Measurements from ENCODE around the gene SLC23A2. TPM values are rescaled to one million over a fixed set of nuclear protein-coding genes. Genes with fewer than 3 reads are reported as not detected.
"Not testable (repeated sequence)": the region's sequence is repeated elsewhere in the genome, so short reads cannot be mapped to it uniquely, and the experiment has no call there.

The SLC23A2 gene
- total RNA-seq, 1 donor from 2014 or later = 20.4 TPM

DNA sequence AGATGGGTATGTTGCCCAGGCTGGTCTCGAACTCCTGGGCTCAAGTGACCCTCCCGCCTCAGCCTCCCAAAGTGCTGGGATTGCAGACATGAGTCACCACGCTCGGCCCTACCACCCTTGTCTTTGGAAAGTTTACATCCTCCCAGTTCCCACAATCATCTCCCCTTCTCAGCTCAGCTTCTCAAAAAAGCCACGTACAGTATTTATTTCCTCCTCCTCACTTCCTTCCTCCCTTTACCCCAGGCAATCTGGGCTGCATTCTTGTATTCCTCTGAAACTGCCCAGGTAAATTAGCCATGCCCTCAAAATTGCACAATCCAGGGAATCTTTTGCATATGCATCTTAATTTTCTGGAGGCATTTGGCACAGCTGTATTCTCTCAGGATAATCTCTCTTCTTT is 7.4 kb upstream of the SLC23A2 start:
- intact Hi-C loops (cut with micrococcal nuclease) = no loop called here

- intact Hi-C loops (cut with micrococcal nuclease) = no loop called here
Measured at GRCh38 chr20:5005326-5005725, 4.0 kb upstream of the SLC23A2 start.

DNA sequence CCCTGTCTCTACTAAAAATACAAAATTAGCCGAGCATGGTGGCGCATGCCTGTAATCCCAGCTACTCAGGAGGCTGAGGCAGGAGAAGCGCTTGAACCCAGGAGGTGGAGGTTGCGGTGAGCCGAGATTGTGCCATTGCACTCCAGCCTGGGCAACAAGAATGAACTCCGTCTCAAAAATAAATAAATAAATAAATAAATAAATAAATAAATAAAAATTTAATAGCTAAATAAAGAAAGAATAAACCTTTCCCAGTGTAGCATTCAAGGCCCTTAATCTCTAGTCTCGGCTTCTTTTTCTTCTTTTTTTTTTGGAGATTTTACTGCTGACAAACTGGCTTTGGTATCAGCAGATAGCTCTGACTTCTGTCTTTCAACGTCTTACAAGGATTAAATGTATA is 3.5 kb upstream of the SLC23A2 start:
- intact Hi-C loops (cut with micrococcal nuclease) = not testable (repeated sequence)

GRCh38 chr20:5003626-5004025 is 2.3 kb upstream of the SLC23A2 start:
- intact Hi-C loops (cut with micrococcal nuclease) = no loop called here

DNA sequence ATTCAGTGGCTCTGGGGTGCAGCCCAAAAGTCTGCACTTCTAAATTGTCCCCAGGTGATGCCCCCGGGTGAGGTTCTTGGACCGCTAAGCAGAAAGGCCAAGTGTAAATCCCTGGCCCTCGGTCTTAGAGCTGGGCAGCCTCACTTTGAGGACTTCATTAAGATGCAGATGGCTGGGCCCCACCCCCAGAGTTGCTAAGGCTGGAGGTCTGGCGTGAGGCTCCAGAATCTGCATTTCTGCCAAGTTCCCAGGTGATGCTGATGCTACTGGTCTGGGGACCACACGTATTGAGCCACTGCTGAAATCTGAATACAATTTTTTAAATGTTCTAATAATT is 735 bp upstream of the SLC23A2 start:
- intact Hi-C loops (cut with micrococcal nuclease) = no loop called here

GRCh38 chr20:5000263-5001173 is 792 bp downstream of the SLC23A2 start:
- intact Hi-C loops (cut with micrococcal nuclease) = loop anchor here (1.0 to 2.0 kb wide), 5 partner anchors 27 to 100 kb away; no protein-coding TSS in a partner anchor

DNA sequence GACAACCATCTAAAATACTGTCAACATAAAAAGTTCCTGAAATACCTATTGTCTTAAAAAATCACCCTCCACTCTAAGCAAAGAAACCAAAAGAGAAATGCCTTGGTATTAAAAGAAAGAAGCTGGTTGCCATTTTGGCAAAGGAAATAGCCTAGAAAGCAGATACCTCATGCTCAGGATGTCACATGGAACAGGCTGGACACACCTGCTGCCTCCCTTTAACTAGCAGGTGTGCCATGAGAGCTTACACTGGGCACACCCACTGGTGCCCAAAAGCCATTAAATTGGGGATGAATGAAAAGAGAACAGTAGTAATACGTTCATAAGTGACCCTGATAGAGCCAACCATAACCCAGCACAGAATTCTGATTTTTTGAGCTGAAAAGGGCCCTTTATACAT is 1.5 kb downstream of the SLC23A2 start:
- intact Hi-C loops (cut with micrococcal nuclease) = loop anchor here (1.0 to 2.0 kb wide), 4 partner anchors 26 to 101 kb away; no protein-coding TSS in a partner anchor

GRCh38 chr20:4998160-4998651 is 3.1 kb downstream of the SLC23A2 start:
- intact Hi-C loops (cut with micrococcal nuclease) = no loop called here

DNA sequence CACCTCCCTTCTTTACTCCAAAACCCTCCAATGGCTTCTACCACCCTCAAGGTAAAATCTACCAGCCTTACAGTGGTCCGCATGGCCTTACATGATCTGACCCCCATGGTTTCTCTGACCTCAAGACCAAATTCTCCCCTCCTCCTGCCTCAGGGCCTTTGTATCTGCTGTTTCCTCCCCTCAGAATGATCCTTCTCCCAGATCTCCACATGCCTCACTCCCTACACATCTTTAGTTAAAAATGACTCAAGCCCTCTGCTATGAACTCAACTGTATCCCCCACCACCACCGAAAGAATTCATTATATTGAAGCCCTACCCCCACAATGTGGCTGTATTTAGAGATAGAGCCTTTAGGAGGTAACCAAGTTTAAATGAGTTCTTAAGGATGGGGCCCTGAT is 4.1 kb downstream of the SLC23A2 start:
- intact Hi-C loops (cut with micrococcal nuclease) = no loop called here

DNA sequence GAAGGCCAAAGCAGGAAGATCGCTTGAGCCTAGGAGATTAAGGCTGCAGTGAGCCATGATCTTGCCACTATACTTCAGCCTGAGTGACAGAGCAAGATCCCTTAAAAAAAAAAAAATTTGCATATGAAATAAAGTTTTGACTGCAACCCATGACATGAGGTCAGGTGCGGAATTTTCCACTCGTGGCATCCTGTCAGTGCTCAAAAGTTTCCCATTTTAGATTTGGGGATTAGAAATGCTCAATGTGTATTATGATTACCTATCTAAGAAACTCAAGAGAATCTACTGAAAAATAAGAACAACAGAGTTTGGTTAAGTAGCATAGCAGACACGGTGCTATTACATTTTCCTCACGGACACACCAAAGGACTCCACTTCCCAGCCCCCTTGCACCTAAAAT is 11.7 kb downstream of the SLC23A2 start:
- intact Hi-C loops (cut with micrococcal nuclease) = no loop called here

GRCh38 chr20:4987130-4987529 is 14.2 kb downstream of the SLC23A2 start:
- intact Hi-C loops (cut with micrococcal nuclease) = no loop called here

- intact Hi-C loops (cut with micrococcal nuclease) = no loop called here
Measured at GRCh38 chr20:4985658-4986057, 15.7 kb downstream of the SLC23A2 start.

GRCh38 chr20:4982281-4982680 is 19.0 kb downstream of the SLC23A2 start:
- intact Hi-C loops (cut with micrococcal nuclease) = no loop called here

- intact Hi-C loops (cut with micrococcal nuclease) = loop anchor here (5.0 kb wide), 1 partner anchor 542 kb away; no protein-coding TSS in a partner anchor
Measured at GRCh38 chr20:4979841-4980410, 21.4 kb downstream of the SLC23A2 start.

- intact Hi-C loops (cut with micrococcal nuclease) = loop anchor here (5.0 kb wide), 1 partner anchor 544 kb away; no protein-coding TSS in a partner anchor
Measured at GRCh38 chr20:4978050-4978918, 23.0 kb downstream of the SLC23A2 start.

GRCh38 chr20:4976014-4976413 is 25.3 kb downstream of the SLC23A2 start:
- intact Hi-C loops (cut with micrococcal nuclease) = loop anchor here (5.0 kb wide), 1 partner anchor 546 kb away; no protein-coding TSS in a partner anchor

- intact Hi-C loops (cut with micrococcal nuclease) = loop anchor here (1.0 to 5.0 kb wide), 5 partner anchors 12 to 159 kb away; no protein-coding TSS in a partner anchor
Measured at GRCh38 chr20:4973330-4974097, 27.8 kb downstream of the SLC23A2 start.

- intact Hi-C loops (cut with micrococcal nuclease) = loop anchor here (1.0 to 5.0 kb wide), 5 partner anchors 11 to 158 kb away; no protein-coding TSS in a partner anchor
Measured at GRCh38 chr20:4972506-4973251, 28.6 kb downstream of the SLC23A2 start.

DNA sequence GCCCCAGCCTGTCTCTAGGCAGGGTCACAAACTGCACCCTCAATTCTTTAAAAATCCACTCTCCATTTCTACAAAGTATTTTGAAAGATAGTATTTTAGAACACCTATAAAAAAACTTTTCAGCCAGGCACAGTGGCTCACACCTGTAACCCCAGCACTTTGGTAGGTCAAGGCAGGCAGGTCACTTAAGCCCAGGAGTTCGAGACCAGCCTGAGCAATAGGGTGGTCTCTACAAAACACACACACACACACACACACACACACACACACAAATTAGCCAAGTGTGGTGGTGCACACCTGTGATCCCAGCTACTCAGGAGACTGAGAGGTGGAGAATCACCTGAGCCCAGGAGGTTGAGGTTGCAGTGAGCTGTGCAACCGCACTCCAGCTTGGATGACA is 30.2 kb downstream of the SLC23A2 start:
- intact Hi-C loops (cut with micrococcal nuclease) = loop anchor here (5.0 kb wide), 1 partner anchor 131 kb away; no protein-coding TSS in a partner anchor
